GM12878 (cell line): ENCODE results near the gene LRFN2. TPM values are rescaled to one million over a fixed set of nuclear protein-coding genes. Genes with fewer than 3 reads are reported as not detected.

ENCODE experiments used
- ATAC-seq: fragments of 200-7000 bp; cut with Tn5 transposase; 3 replicates; pipeline ENCODE4 v1.9.1; 2020; ENCODE audit warnings: mild to moderate bottlenecking, moderate library complexity
- BruUV-seq: library from RNA; stranded (reverse); fragments of 400-500 nt; replicated peaks from 2 replicates; lab custom pipeline; 2021; lab: Mats Ljungman, UMichigan
- CTCF ChIA-PET: fragments of 300-600 bp; sonication (Branson Sonifier 250); formaldehyde crosslinking; extraction: SDS; loops from one replicate; lab custom pipeline; 2021; ENCODE audit warnings: inconsistent platforms; lab: Yijun Ruan, JAX
- POLR2A ChIA-PET: fragments of 350-600 bp; formaldehyde crosslinking; extraction: SDS; loops from one replicate; lab custom pipeline; 2021; ENCODE audit warnings: inconsistent platforms; lab: Charles Lee
- RAD21 ChIA-PET: fragments of 300-600 bp; sonication (Branson Sonifier 250); formaldehyde crosslinking; loops from one replicate; lab custom pipeline; 2023; ENCODE audit warnings: antibody characterized with exemption; ENCODE audit not compliant: unreplicated experiment; lab: Charles Lee
- SMC1A ChIA-PET: fragments of 300-600 bp; sonication (Branson Sonifier 250); formaldehyde crosslinking; loops from one replicate; lab custom pipeline; 2023; ENCODE audit not compliant: unreplicated experiment, uncharacterized antibody; lab: Charles Lee
- DNase-seq: peaks from one replicate; pipeline ENCODE4 v3.0.0-alpha.2; 2011; ENCODE audit warnings: low read depth, low spot score
- FAIRE-seq: peaks from 3 replicates; lab custom pipeline; 2011; peaks lifted over from hg19 to GRCh38; lab: Jason Lieb, UNC
- H2AFZ ChIP-seq: 2 replicates; pipeline ENCODE4 v1.6.0; 2011; ENCODE audit warnings: low read depth, low read length, control low read depth; ENCODE audit not compliant: control insufficient read depth
- H3K27ac ChIP-seq: 2 replicates; pipeline ENCODE4 v1.5.1; 2011; ENCODE audit warnings: control low read depth; ENCODE audit not compliant: control insufficient read depth, insufficient read depth
- H3K27me3 ChIP-seq, 2 experiments: replicated peaks in 1 of 2; 2 replicates each; pipeline versions ENCODE4 v1.6.0 to v1.6.1; 2011; ENCODE audit warnings: low read length in 1 of 2; ENCODE audit not compliant: control insufficient read depth in 2 of 2, insufficient read depth in 2 of 2
- H3K36me3 ChIP-seq, 2 experiments: 2 replicates each; pipeline ENCODE4 v1.5.1; 2011; ENCODE audit warnings: low read length in 1 of 2; ENCODE audit not compliant: control insufficient read depth in 2 of 2, insufficient read depth in 2 of 2
- H3K4me1 ChIP-seq: 2 replicates; pipeline ENCODE4 v1.6.1; 2011; ENCODE audit warnings: mild to moderate bottlenecking, low read length, moderate library complexity, mixed read lengths; ENCODE audit not compliant: control insufficient read depth, insufficient read depth
- H3K4me2 ChIP-seq: 2 replicates; pipeline ENCODE4 v1.6.0; 2011; ENCODE audit warnings: control low read depth; ENCODE audit not compliant: control insufficient read depth, insufficient read depth
- H3K4me3 ChIP-seq: fragments of 200-600 bp; sonication (generic); 2 replicates; pipeline ENCODE4 v1.5.1; 2016
- H3K79me2 ChIP-seq: 2 replicates; pipeline ENCODE4 v1.6.0; 2011; ENCODE audit warnings: low read length; ENCODE audit not compliant: control insufficient read depth, insufficient read depth
- H3K9ac ChIP-seq: 2 replicates; pipeline ENCODE4 v1.8.0; 2011; ENCODE audit warnings: low read length, control low read depth, mixed read lengths; ENCODE audit not compliant: control insufficient read depth, insufficient read depth
- H3K9me3 ChIP-seq: replicated peaks from 3 replicates; pipeline ENCODE4 v1.5.1; 2011; ENCODE audit warnings: mild to moderate bottlenecking, low read length; ENCODE audit not compliant: control insufficient read depth, insufficient read depth
- H4K20me1 ChIP-seq: 2 replicates; pipeline ENCODE4 v1.6.0; 2011; ENCODE audit not compliant: control insufficient read depth, insufficient read depth
- CEBPZ ChIP-seq: fragments of 150-350 bp; IDR thresholded peaks from 2 replicates; pipeline ENCODE4 v1.6.1; 2016; ENCODE audit warnings: low read depth, low read length
- MAX ChIP-seq: IDR thresholded peaks from 2 replicates; pipeline ENCODE4 v1.6.1; 2012; ENCODE audit warnings: low read depth, low read length, improper control_type of control experiment
- MTA3 ChIP-seq: IDR thresholded peaks from 2 replicates; pipeline ENCODE4 v1.6.1; 2012; ENCODE audit warnings: low read length, inconsistent platforms, borderline replicate concordance
- NR2C2 ChIP-seq: IDR thresholded peaks from 2 replicates; pipeline ENCODE4 v1.6.1; 2011; ENCODE audit warnings: borderline replicate concordance, low read depth; ENCODE audit not compliant: control insufficient read depth, insufficient read length
- RFX5 ChIP-seq: IDR thresholded peaks from 2 replicates; pipeline ENCODE4 v1.6.1; 2011; ENCODE audit warnings: low read depth, low read length, improper control_type of control experiment
- WRNIP1 ChIP-seq: IDR thresholded peaks from 2 replicates; pipeline ENCODE4 v1.6.1; 2011; ENCODE audit warnings: low read depth, low read length, improper control_type of control experiment, borderline replicate concordance
- YBX1 ChIP-seq: fragments of 450-650 bp; IDR thresholded peaks from 2 replicates; pipeline ENCODE4 v1.6.1; 2016; ENCODE audit warnings: antibody characterized with exemption
- ZNF384 ChIP-seq: IDR thresholded peaks from 2 replicates; pipeline ENCODE4 v1.6.1; 2012; ENCODE audit warnings: low read depth, mild to moderate bottlenecking, low read length, improper control_type of control experiment, borderline replicate concordance
- WGBS: methylation state at CpG from one replicate; pipeline ENCODE4 v1.1.6; 2016; ENCODE audit warnings: low lambda C conversion rate; ENCODE audit not compliant: insufficient replicate concordance, insufficient coverage; ENCODE audit errors: missing lambda C conversion rate; 5-methylcytosine and 5-hydroxymethylcytosine counted together
- in situ Hi-C: fragments of 300-500 bp; cut with MboI; formaldehyde crosslinking; loops from 9 replicates; pipeline ENCODE4 v1.14.3; 2018; ENCODE audit warnings: mixed read lengths
- intact Hi-C: fragments of 100-400 bp; cut with micrococcal nuclease; formaldehyde crosslinking; loops from one replicate; pipeline ENCODE4 v1.14.2; 2022; ENCODE audit not compliant: unreplicated experiment
- polyA plus RNA-seq, 11 experiments: library from polyadenylated mRNA; depleted of rRNA in 4 of 11; unstranded in 6 of 11; stranded (reverse) in 5 of 11; fragments of >200 nt; fragmentation: Nextera tagmentation in 4 of 11; fragmentation: Illumina TruSeq in 1 of 11; extraction: Ambion mirVana in 4 of 11; extraction: Trizol in 1 of 11; gene quantifications; 1 replicate in 1 of 11; 2 replicates in 10 of 11; pipeline versions ENCODE4 v1.2.1 to v1.2.3, GENCODE V29; 2011 to 2016; ENCODE audit warnings: inconsistent platforms in 2 of 11, missing spikeins in 2 of 11, low read depth in 1 of 11
- total RNA-seq, 4 experiments: library from RNA; depleted of rRNA in 3 of 4; stranded (reverse); fragments of >200 nt in 3 of 4; fragmentation: Illumina TruSeq in 1 of 4; extraction: Trizol in 1 of 4; gene quantifications; 2 replicates each; pipeline versions ENCODE4 v1.2.1 to v1.2.3, GENCODE V29; 2013 to 2021

Gene LRFN2
- total and polyA plus RNA-seq, 10 of the 15 experiments (the other 5 are each of a cell fraction or from before 2014, with no cell fraction given) = not detected

- Histone ChIP-seq H3K79me2 (no peaks in the 10 kb centered on the region), H3K27ac (no peak overlapping the region), H3K4me3 (no peak overlapping the region), H3K4me2 (no peak overlapping the region), H3K36me3 (no peaks in the 10 kb centered on the region), H3K9me3 (no peaks in the 10 kb centered on the region), H3K4me1 (no peaks in the 10 kb centered on the region), H4K20me1 (no peaks in the 10 kb centered on the region), H2AFZ (no peak overlapping the region), H3K27me3 (peaks cover 0 to 3% of the 10 kb centered on the region in 2 experiments; a peak in 1 of 4 replicates), H3K9ac (no peak overlapping the region)
- DNase-seq = no peak
- RAD21 ChIA-PET = no interaction called here
- no peak for FAIRE-seq
- POLR2A ChIA-PET = no interaction called here
- CTCF ChIA-PET = no interaction called here
- no peak for ATAC-seq
- SMC1A ChIA-PET = no interaction called here
- in situ Hi-C loops = no loop called here
- 6% methylated on average over 6 of the region's 6 CpGs for WGBS
- no TSS peak for BruUV-seq
- intact Hi-C loops = no loop called here
- no peak for TF ChIP-seq WRNIP1
- TF ChIP-seq MAX = no peak
- no peak for TF ChIP-seq YBX1
- TF ChIP-seq NR2C2 = no peak
- no peak for TF ChIP-seq RFX5
These were observed 148.8 kb downstream of the LRFN2 start for GRCh38 chr6:40438246-40438887.

DNA sequence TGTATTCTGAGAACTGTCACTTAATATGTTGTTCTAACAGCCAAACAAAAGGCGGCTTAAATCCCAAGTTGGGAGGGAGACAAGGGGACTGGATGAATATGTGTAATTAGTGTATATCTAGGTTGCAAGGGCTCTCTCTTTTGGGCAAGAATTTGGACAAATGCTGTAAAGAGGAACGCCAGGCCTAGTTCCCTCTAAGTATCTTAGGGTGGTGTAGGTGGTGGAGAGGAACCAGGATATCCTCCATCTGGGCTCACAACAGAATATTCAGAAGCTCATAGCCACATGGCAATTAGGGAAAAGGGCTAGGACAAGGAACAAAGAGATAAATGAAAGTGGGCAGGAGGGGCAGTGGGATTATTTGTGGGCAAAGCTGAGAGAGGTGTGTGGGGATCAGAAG lies 149.5 kb downstream of the LRFN2 start:
- no peak overlapping the region for H2AFZ ChIP-seq
- POLR2A ChIA-PET = no interaction called here
- no peaks in the 10 kb centered on the region for H3K79me2 ChIP-seq
- no peaks in the 10 kb centered on the region for H4K20me1 ChIP-seq
- CTCF ChIA-PET = no interaction called here
- no peak overlapping the region for H3K9ac ChIP-seq
- no peaks in the 10 kb centered on the region for H3K36me3 ChIP-seq
- no peak for ATAC-seq
- no peaks in the 10 kb centered on the region for H3K4me1 ChIP-seq
- intact Hi-C loops = no loop called here
- no peak for TF ChIP-seq MTA3
- no peak for TF ChIP-seq NR2C2
- TF ChIP-seq CEBPZ = no peak
- no peak for TF ChIP-seq ZNF384
- TF ChIP-seq, all 136 proteins: peak for 0
- ChIA-PET RAD21 (no interaction called here), SMC1A (no interaction called here)
- no TSS peak for BruUV-seq
- Histone ChIP-seq H3K27me3 (peaks cover 0 to 3% of the 10 kb centered on the region in 2 experiments; a peak in 1 of 4 replicates), H3K4me2 (no peak overlapping the region), H3K4me3 (no peak overlapping the region), H3K27ac (no peak overlapping the region), H3K9me3 (no peaks in the 10 kb centered on the region)
- in situ Hi-C loops = no loop called here
- FAIRE-seq (no peak), DNase-seq (no peak)
- 48% methylated on average over 2 of the region's 2 CpGs for WGBS
